K562 (cell line): ENCODE measurements around the gene TBC1D5. TPM values are rescaled to one million over a fixed set of nuclear protein-coding genes. Genes with fewer than 3 reads are reported as not detected.
"Not testable (repeated sequence)": the region's sequence is repeated elsewhere in the genome, so short reads cannot be mapped to it uniquely, and the experiment has no call there.

Source experiments
- ATAC-seq: fragments of 200-7000 bp; cut with Tn5 transposase; 3 replicates; pipeline ENCODE4 v1.9.1; 2020; ENCODE audit warnings: moderate library complexity
- BruUV-seq: library from RNA; stranded (reverse); fragments of 400-500 nt; replicated peaks from 2 replicates; lab custom pipeline; 2021; lab: Mats Ljungman, UMichigan
- CTCF ChIA-PET: fragments of 300-600 bp; formaldehyde crosslinking; extraction: SDS; loops from one replicate; lab custom pipeline; 2021; ENCODE audit warnings: low intra/inter-chr PET ratio; lab: Yijun Ruan, JAX
- POLR2A ChIA-PET: fragments of 300-600, 350-650 bp; sonication (Branson Sonifier 250); formaldehyde crosslinking; extraction: SDS; loops from one replicate; lab custom pipeline; 2021; ENCODE audit warnings: antibody characterized with exemption, inconsistent platforms; lab: Yijun Ruan, JAX
- DNase-seq, 4 experiments: peaks; one replicate each; pipeline versions ENCODE4 v3.0.0 to v3.0.0-alpha.2; 2011 to 2018; ENCODE audit warnings: low spot score in 3 of 4, mixed read lengths in 3 of 4; ENCODE audit errors: extremely low read depth in 1 of 4
- FAIRE-seq: peaks from 2 replicates; lab custom pipeline; 2011; peaks lifted over from hg19 to GRCh38; lab: Jason Lieb, UNC
- H2AFZ ChIP-seq: 2 replicates; pipeline ENCODE4 v1.6.0; 2011; ENCODE audit warnings: low read depth, low read length, control low read depth, inconsistent platforms
- H3K27ac ChIP-seq: fragments of 200-600 bp; 3 replicates; pipeline ENCODE4 v1.8.0; 2011; ENCODE audit warnings: low read depth, mild to moderate bottlenecking, control low read depth, inconsistent platforms, low read length, moderate library complexity, mixed read lengths; ENCODE audit errors: extremely low read depth
- H3K27me3 ChIP-seq, 2 experiments: fragments of 300-600 bp in 1 of 2; 2 replicates in 1 of 2; 3 replicates in 1 of 2; pipeline versions ENCODE4 v1.6.0 to v1.8.0; 2011; ENCODE audit warnings: inconsistent platforms in 2 of 2, low read length in 2 of 2, mild to moderate bottlenecking in 1 of 2, mixed read lengths in 1 of 2, moderate library complexity in 1 of 2; ENCODE audit not compliant: control insufficient read depth in 2 of 2, insufficient read depth in 2 of 2
- H3K36me3 ChIP-seq: fragments of 300-600 bp; 3 replicates; pipeline ENCODE4 v1.8.0; 2011; ENCODE audit warnings: mild to moderate bottlenecking, low read length, inconsistent platforms; ENCODE audit not compliant: control insufficient read depth, insufficient read depth
- H3K4me1 ChIP-seq, 2 experiments: fragments of 200-600 bp in 1 of 2; replicated peaks in 1 of 2; 2 replicates in 1 of 2; 3 replicates in 1 of 2; pipeline versions ENCODE4 v1.5.1 to v1.8.0; 2011; ENCODE audit warnings: inconsistent platforms in 2 of 2, low read length in 2 of 2, mild to moderate bottlenecking in 1 of 2, mixed read lengths in 1 of 2, moderate library complexity in 1 of 2; ENCODE audit not compliant: control insufficient read depth in 2 of 2, insufficient read depth in 2 of 2
- H3K4me2 ChIP-seq: 2 replicates; pipeline ENCODE4 v1.6.1; 2011; ENCODE audit warnings: low read length, control low read depth, inconsistent platforms, mixed read lengths; ENCODE audit not compliant: insufficient read depth
- H3K4me3 ChIP-seq: fragments of 200-600 bp; sonication (generic), shearing (Covaris generic); 2 replicates; pipeline ENCODE4 v1.5.1; 2016; ENCODE audit warnings: control low read depth, inconsistent platforms
- H3K79me2 ChIP-seq: fragments of 200-600 bp; 3 replicates; pipeline ENCODE4 v1.8.0; 2011; ENCODE audit warnings: low read length, inconsistent platforms; ENCODE audit not compliant: control insufficient read depth, insufficient read depth
- H3K9ac ChIP-seq, 2 experiments: 2 replicates each; pipeline versions ENCODE4 v1.6.0 to v1.6.1; 2011; ENCODE audit warnings: low read depth in 2 of 2, low read length in 2 of 2, control low read depth in 1 of 2, inconsistent platforms in 1 of 2, mild to moderate bottlenecking in 1 of 2, mixed read lengths in 1 of 2; ENCODE audit not compliant: insufficient read depth in 1 of 2
- H3K9me1 ChIP-seq: one replicate; pipeline ENCODE4 v1.6.0; 2011; ENCODE audit warnings: inconsistent platforms, mild to moderate bottlenecking, low read length, moderate library complexity; ENCODE audit not compliant: control insufficient read depth, insufficient read depth
- H3K9me3 ChIP-seq: replicated peaks from 2 replicates; pipeline ENCODE4 v1.5.1; 2011; ENCODE audit warnings: low read depth, low read length, inconsistent platforms; ENCODE audit not compliant: control insufficient read depth, insufficient read depth
- H4K20me1 ChIP-seq: replicated peaks from 2 replicates; pipeline ENCODE4 v1.6.1; 2011; ENCODE audit warnings: low read length, inconsistent platforms, mixed read lengths; ENCODE audit not compliant: control insufficient read depth, insufficient read depth
- MEIS2 ChIP-seq: fragments of 450-650 bp; IDR thresholded peaks from 2 replicates; pipeline ENCODE4 v1.6.1; 2014; ENCODE audit warnings: mild to moderate bottlenecking; ENCODE audit not compliant: partially characterized antibody
- NR4A1 ChIP-seq, 2 experiments: fragments of 250-450 bp in 1 of 2; fragments of 450-650 bp in 1 of 2; sonication (Bioruptor Pico) in 1 of 2; IDR thresholded peaks; 2 replicates each; pipeline versions ENCODE4 v1.4.0 to v1.6.1; 2016 to 2020; ENCODE audit warnings: mild to moderate bottlenecking in 2 of 2, missing compliant biosample characterization in 1 of 2, missing genetic modification characterization in 1 of 2, moderate library complexity in 1 of 2
- YY1 ChIP-seq, 3 experiments: IDR thresholded peaks; 2 replicates each; pipeline ENCODE4 v1.6.1; 2011; ENCODE audit warnings: low read length in 2 of 3, mild to moderate bottlenecking in 2 of 3, moderate library complexity in 2 of 3, borderline replicate concordance in 1 of 3, control low read depth in 1 of 3, low read depth in 1 of 3; ENCODE audit not compliant: insufficient read depth in 3 of 3, insufficient replicate concordance in 2 of 3, control insufficient read depth in 1 of 3, insufficient read length in 1 of 3; ENCODE audit errors: extremely low read depth in 1 of 3
- ZNF431 ChIP-seq: sonication (generic); formaldehyde crosslinking; IDR thresholded peaks from 2 replicates; pipeline ENCODE4 v1.8.0; 2022; ENCODE audit warnings: mild to moderate bottlenecking, missing genetic modification reagents
- ZNF592 ChIP-seq: fragments of 450-650 bp; IDR thresholded peaks from 2 replicates; pipeline ENCODE4 v1.6.1; 2017; ENCODE audit warnings: antibody characterized with exemption, mild to moderate bottlenecking
- ZNF740 ChIP-seq, 3 experiments: fragments of 200-800 bp in 1 of 3; sonication (Bioruptor generic) in 1 of 3; sonication (generic) in 1 of 3; formaldehyde crosslinking in 1 of 3; IDR thresholded peaks; 2 replicates each; pipeline versions ENCODE4 v1.6.1 to v1.8.0; 2016 to 2022; ENCODE audit warnings: mild to moderate bottlenecking in 2 of 3, missing compliant biosample characterization in 2 of 3, missing genetic modification characterization in 2 of 3, missing genetic modification reagents in 1 of 3
- WGBS: fragments of 100-300 bp; shearing (Covaris generic); methylation state at CpG from one replicate; pipeline ENCODE4 v1.1.6; 2016; ENCODE audit warnings: low coverage, mixed read lengths; ENCODE audit not compliant: insufficient coverage; ENCODE audit errors: missing lambda C conversion rate; 5-methylcytosine and 5-hydroxymethylcytosine counted together
- in situ Hi-C: fragments of 300-500 bp; cut with MboI; formaldehyde crosslinking; loops from 4 replicates; pipeline ENCODE4 v1.15.0; 2018; ENCODE audit warnings: inconsistent platforms, mixed read lengths
- intact Hi-C: fragments of 100-400 bp; cut with micrococcal nuclease; formaldehyde crosslinking; loops from 2 replicates; pipeline ENCODE4 v1.14.2; 2022
- polyA plus RNA-seq, 8 experiments: library from polyadenylated mRNA; depleted of rRNA in 4 of 8; stranded (reverse) in 5 of 8; unstranded in 3 of 8; fragments of >200 nt; fragmentation: Nextera tagmentation in 2 of 8; fragmentation: Illumina TruSeq in 1 of 8; extraction: Ambion mirVana in 2 of 8; extraction: Trizol in 1 of 8; gene quantifications; 2 replicates each; pipeline versions ENCODE4 v1.2.1 to v1.2.3, GENCODE V29; 2011 to 2014; ENCODE audit warnings: inconsistent platforms in 1 of 8, missing spikeins in 1 of 8
- total RNA-seq, 7 experiments: library from RNA; depleted of rRNA in 6 of 7; stranded (reverse); fragments of >200 nt in 6 of 7; fragmentation: Illumina TruSeq in 2 of 7; extraction: Trizol in 2 of 7; gene quantifications; 2 replicates each; pipeline versions ENCODE4 v1.2.1 to v1.2.3, GENCODE V29; 2011 to 2021; ENCODE audit warnings: low replicate concordance in 1 of 7

Gene TBC1D5
- total and polyA plus RNA-seq, 9 of the 15 experiments (the other 6 are each of a cell fraction or from before 2014, with no cell fraction given), result 2.9 to 38.1 (median 25.6) TPM

- TF ChIP-seq ZNF431 (CRISPR knock-in tag), result no peak
- TF ChIP-seq MEIS2, result peak; percentile 31
- TF ChIP-seq, all 486 proteins: peak for 1
- POLR2A ChIA-PET, result no interaction called here
- no peak overlapping the region for H3K4me2 ChIP-seq
- H3K4me1 ChIP-seq, result peaks cover 17 to 30% of the 10 kb centered on the region in 2 experiments
- no peak overlapping the region for H3K4me3 ChIP-seq
- CTCF ChIA-PET, result no interaction called here
- BruUV-seq, result no TSS peak
- intact Hi-C loops (no loop called here), in situ Hi-C loops (no loop called here)
- H2AFZ ChIP-seq, result no peak overlapping the region
- peak overlapping the region; percentile 44; the same call in 1 of the 3 replicates for H3K27ac ChIP-seq
- H3K9ac ChIP-seq, result no peak overlapping the region; a peak in 1 of 4 replicates
- no peaks in the 10 kb centered on the region for H3K27me3 ChIP-seq
- no peaks in the 10 kb centered on the region for H4K20me1 ChIP-seq
- H3K36me3 ChIP-seq, result no peaks in the 10 kb centered on the region; the same call in 2 of the 3 replicates
- ATAC-seq (no peak), FAIRE-seq (no peak), DNase-seq (no peak)
- no peaks in the 10 kb centered on the region for H3K9me3 ChIP-seq
- H3K9me1 ChIP-seq, result no peaks in the 10 kb centered on the region
- H3K79me2 ChIP-seq, result peaks cover 88% of the 10 kb centered on the region
Observed at GRCh38 chr3:17737591-17737990, 4.8 kb downstream of the TBC1D5 start.

- H3K9me1 ChIP-seq; FAIRE-seq; CTCF ChIA-PET; ATAC-seq; H4K20me1 ChIP-seq; H3K4me2 ChIP-seq; intact Hi-C loops; H3K4me3 ChIP-seq; H3K27ac ChIP-seq; TF ChIP-seq ZNF740, NR4A1 (CRISPR knock-in tag; IDR thresholded peaks at IDR 0.05): not testable (repeated sequence)
- peaks cover 25 to 44% of the 10 kb centered on the region in 2 experiments for H3K4me1 ChIP-seq
- TF ChIP-seq YY1 (IDR thresholded peaks at IDR 0.05; ENCODE audit: borderline replicate concordance in 1 of 3, control insufficient read depth in 1 of 3, extremely low read depth in 1 of 3, insufficient read depth in 3 of 3, insufficient read length in 1 of 3, insufficient replicate concordance in 2 of 3, low read depth in 1 of 3, low read length in 2 of 3), result peak in 1 of 3 experiments; percentile 56
- TF ChIP-seq ZNF592, result peak; percentile 38; the same call in 1 of the 2 replicates
- TF ChIP-seq ZNF740 (tag; IDR thresholded peaks at IDR 0.05), result 0 out of 4 replicates have a peak, but pooled peaks of 1 of the 2 experiments have one; percentile 30
- 0 out of 2 replicates have a peak, but pooled peaks have one; percentile 68 for TF ChIP-seq NR4A1 (tag; IDR thresholded peaks at IDR 0.05)
- TF ChIP-seq, all 486 proteins: peak for 4; not testable (repeated sequence) for 482
- Histone ChIP-seq H3K79me2 (peaks cover 71% of the 10 kb centered on the region), H3K9ac (peak overlapping the region in 1 of 2 experiments; percentile 38; a peak in 2 of 4 replicates)
- H2AFZ ChIP-seq, DNase-seq, H3K9me3 ChIP-seq, BruUV-seq, in situ Hi-C loops, H3K36me3 ChIP-seq, H3K27me3 ChIP-seq: not testable (repeated sequence)
- 94% methylated on average over 7 of the region's 7 CpGs for WGBS
- POLR2A ChIA-PET, result interaction anchor here (0.5 to 1.3 kb wide), 3 partner anchors 15 to 42 kb away, joined by 3 to 6 read pairs (median 3); no protein-coding TSS in a partner anchor
Observed at GRCh38 chr3:17735362-17735761, 7.1 kb downstream of the TBC1D5 start.
